HFFc6 (cell line): Measurements from ENCODE around the gene HIPK4. TPM values are rescaled to one million over a fixed set of nuclear protein-coding genes. Genes with fewer than 3 reads are reported as not detected.

ENCODE experiments used
- DNase-seq: peaks from one replicate; pipeline ENCODE4 v3.0.0-alpha.2; 2018
- H3K27ac Mint-ChIP-seq: 2 replicates; pipeline ENCODE4 v1.8.0; 2020; ENCODE audit warnings: mild to moderate bottlenecking, mixed read lengths
- H3K27me3 Mint-ChIP-seq: 2 replicates; pipeline ENCODE4 v1.8.0; 2021; ENCODE audit warnings: mild to moderate bottlenecking, moderate library complexity, mixed read lengths; ENCODE audit not compliant: insufficient read depth
- H3K36me3 Mint-ChIP-seq: 2 replicates; pipeline ENCODE4 v1.8.0; 2021; ENCODE audit warnings: low read depth, mixed read lengths
- H3K4me1 Mint-ChIP-seq: 2 replicates; pipeline ENCODE4 v1.8.0; 2020; ENCODE audit warnings: low read depth, mixed read lengths
- H3K4me3 Mint-ChIP-seq: 2 replicates; pipeline ENCODE4 v1.8.0; 2020; ENCODE audit warnings: mild to moderate bottlenecking, moderate library complexity, mixed read lengths
- H3K9me3 Mint-ChIP-seq: 2 replicates; pipeline ENCODE4 v1.8.0; 2020; ENCODE audit warnings: mild to moderate bottlenecking, mixed read lengths
- total RNA-seq, 6 experiments: library from RNA; stranded (reverse); fragmentation: NEBNext Ultra II Directional; extraction: Animal tissue kit (Norgen Biotek cat#: 25700); gene quantifications; 2 replicates in 1 of 6; 3 replicates in 5 of 6; pipeline ENCODE4 v1.2.3, GENCODE V29; 2021
- TF ChIP-seq, protein P1 (sequence below): fragments of 200-600 bp; sonication (generic); IDR thresholded peaks from 2 replicates; pipeline ENCODE4 v1.5.0; 2021; ENCODE audit warnings: antibody characterized with exemption, mild to moderate bottlenecking

Gene HIPK4
- total RNA-seq, 6 experiments from 2014 or later: 0.07 to 0.11 (median 0.10) TPM; not detected in 2

DNA sequence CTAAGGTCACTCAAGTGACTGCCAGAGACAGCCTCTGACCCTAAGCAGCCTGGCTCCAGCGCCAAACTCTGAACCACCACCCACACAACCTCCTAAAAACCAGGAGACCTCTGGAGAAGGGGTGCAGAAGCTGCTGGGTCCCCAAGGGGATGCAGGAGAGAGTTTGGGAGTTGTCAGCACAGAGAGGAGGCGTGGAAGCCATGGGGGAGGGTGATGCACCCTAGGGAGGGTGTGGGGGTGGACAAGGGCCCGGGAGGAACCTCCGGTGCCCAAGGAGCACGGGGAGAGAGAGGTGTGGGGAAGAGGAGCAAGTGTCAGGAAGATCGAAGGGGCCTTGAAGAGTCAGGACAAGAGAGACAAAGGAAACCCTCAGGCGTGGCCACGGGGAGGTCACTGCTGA, 2.1 kb upstream of the HIPK4 start:
- H3K4me3 Mint-ChIP-seq: no peak overlapping the region
- peaks cover 9% of the 10 kb centered on the region for H3K27me3 Mint-ChIP-seq
- H3K27ac Mint-ChIP-seq: no peak overlapping the region
- no peaks in the 10 kb centered on the region for H3K36me3 Mint-ChIP-seq
- TF ChIP-seq, protein P1, sequence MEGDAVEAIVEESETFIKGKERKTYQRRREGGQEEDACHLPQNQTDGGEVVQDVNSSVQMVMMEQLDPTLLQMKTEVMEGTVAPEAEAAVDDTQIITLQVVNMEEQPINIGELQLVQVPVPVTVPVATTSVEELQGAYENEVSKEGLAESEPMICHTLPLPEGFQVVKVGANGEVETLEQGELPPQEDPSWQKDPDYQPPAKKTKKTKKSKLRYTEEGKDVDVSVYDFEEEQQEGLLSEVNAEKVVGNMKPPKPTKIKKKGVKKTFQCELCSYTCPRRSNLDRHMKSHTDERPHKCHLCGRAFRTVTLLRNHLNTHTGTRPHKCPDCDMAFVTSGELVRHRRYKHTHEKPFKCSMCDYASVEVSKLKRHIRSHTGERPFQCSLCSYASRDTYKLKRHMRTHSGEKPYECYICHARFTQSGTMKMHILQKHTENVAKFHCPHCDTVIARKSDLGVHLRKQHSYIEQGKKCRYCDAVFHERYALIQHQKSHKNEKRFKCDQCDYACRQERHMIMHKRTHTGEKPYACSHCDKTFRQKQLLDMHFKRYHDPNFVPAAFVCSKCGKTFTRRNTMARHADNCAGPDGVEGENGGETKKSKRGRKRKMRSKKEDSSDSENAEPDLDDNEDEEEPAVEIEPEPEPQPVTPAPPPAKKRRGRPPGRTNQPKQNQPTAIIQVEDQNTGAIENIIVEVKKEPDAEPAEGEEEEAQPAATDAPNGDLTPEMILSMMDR: no peak
- DNase-seq: no peak
- H3K4me1 Mint-ChIP-seq: no peaks in the 10 kb centered on the region
- H3K9me3 Mint-ChIP-seq: no peaks in the 10 kb centered on the region

DNA sequence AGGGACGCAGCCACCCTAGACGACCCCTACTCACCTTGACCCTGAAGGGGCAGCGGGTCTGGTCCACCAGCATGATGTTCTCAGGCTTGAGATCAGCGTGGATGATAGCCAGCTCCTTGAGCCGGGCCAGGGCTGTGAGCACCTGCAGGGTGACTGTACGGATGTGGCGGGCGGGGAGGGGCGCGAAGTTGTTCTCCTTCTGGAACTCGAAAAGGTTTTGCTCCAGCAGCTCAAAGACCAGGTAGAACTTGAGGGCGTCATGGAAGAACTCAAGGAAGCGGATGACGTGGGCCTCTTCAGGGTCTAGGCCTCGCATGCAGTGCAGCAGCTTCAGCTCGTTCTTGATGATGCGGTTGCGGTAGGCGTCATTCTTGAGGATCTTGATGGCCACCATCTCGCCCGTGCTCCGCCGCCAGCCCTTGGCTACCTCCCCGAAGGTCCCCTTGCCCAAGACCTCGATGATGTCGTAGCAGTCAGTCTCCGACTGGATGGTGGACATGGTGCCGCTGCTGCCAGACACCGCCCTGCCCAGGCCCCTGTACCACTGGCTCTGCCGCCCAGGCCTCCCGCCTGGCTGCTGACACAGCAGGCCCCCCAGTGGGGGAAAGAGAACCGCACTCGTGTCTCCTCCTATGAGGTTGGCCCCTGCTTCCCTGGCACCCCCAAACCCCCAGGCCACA, 437 bp downstream of the HIPK4 start:
- no peaks in the 10 kb centered on the region for H3K4me1 Mint-ChIP-seq
- TF ChIP-seq, protein P1: no peak
- H3K27me3 Mint-ChIP-seq: peaks cover 13% of the 10 kb centered on the region
- no peaks in the 10 kb centered on the region for H3K36me3 Mint-ChIP-seq
- no peak overlapping the region for H3K27ac Mint-ChIP-seq
- no peaks in the 10 kb centered on the region for H3K9me3 Mint-ChIP-seq
- H3K4me3 Mint-ChIP-seq: no peak overlapping the region
- DNase-seq: no peak

DNA sequence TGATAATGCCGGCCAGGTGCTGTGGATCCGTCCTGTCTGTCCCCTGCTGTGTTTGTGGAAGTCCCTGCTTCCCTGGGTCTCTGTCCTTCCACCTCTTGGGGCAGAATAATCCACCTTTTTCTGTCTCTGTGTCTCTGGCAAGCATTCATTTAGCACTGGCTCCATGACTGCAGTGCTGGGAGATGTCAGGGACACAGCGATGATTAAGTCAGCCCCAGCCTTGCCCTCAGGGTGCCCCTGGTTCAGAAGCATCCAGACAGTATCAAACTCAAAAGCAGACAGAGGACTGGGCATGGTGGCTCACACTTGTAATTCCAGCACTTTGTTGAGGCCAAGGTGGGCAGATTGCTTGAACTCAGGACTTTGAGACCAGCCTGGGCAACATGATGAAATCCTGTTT, 1.5 kb downstream of the HIPK4 start:
- Mint-ChIP-seq H3K4me1 (no peaks in the 10 kb centered on the region), H3K4me3 (no peak overlapping the region), H3K27me3 (peaks cover 11% of the 10 kb centered on the region), H3K27ac (no peak overlapping the region), H3K36me3 (no peaks in the 10 kb centered on the region), H3K9me3 (no peaks in the 10 kb centered on the region)
- TF ChIP-seq, protein P1: no peak
- peak; percentile 7 for DNase-seq

DNA sequence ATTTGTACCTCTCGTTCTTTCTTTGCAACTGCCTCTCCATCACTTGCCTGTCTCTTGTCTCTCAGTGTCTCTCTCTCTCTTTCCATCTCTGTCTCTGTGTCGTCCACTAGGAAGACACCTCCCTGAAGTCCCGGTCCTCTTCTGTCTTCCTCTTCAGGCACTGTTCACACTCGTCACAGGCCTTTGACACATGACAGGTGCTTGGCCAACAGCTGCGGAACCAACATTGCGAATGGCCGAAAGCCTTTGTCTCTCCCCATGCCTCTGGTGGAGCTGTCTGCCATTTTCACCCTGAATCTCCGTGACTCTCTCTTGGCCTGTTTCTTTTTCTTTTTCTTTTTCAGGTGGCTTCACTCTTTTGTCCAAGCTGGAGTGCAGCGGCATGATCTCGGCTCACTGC, 2.8 kb downstream of the HIPK4 start:
- TF ChIP-seq, protein P1: no peak
- Mint-ChIP-seq H3K4me1 (no peaks in the 10 kb centered on the region), H3K27me3 (peaks cover 11% of the 10 kb centered on the region), H3K27ac (no peak overlapping the region), H3K4me3 (no peak overlapping the region), H3K9me3 (no peaks in the 10 kb centered on the region), H3K36me3 (no peaks in the 10 kb centered on the region)
- DNase-seq: no peak

DNA sequence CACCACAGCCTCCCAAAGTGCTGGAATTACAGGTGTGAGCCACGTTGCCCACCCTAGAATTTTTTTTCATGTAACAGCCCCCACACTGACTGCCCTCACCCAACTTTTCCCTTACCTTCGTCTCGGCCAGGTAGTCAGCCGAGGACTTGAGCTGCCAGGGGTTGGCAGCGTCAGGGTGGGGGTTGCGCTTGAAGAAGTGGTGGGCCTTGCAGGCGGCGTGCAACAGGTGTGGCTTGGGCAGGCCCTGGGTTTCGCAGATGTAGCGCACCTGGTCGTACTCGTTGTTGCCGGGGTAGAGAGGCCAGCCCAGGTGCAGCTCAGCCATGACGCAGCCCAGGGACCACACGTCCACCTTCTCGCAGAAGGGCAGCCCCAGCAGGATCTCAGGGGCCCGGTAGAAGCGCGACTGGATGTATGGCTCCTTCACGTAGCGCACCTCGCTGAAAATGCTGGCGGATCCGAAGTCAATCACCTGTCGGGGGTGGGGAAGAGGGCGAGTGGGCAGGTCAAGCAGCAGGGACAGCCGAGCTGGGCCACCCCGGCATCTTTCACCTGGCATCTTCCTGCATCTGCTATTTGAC, 6.2 kb downstream of the HIPK4 start:
- no peaks in the 10 kb centered on the region for H3K4me1 Mint-ChIP-seq
- no peak for DNase-seq
- H3K4me3 Mint-ChIP-seq: no peak overlapping the region
- no peaks in the 10 kb centered on the region for H3K9me3 Mint-ChIP-seq
- H3K27ac Mint-ChIP-seq: no peak overlapping the region
- peaks cover 11% of the 10 kb centered on the region for H3K27me3 Mint-ChIP-seq
- TF ChIP-seq, protein P1: no peak
- H3K36me3 Mint-ChIP-seq: no peaks in the 10 kb centered on the region
